GM12801 (cell line): ENCODE measurements around the gene FARS2.

ENCODE experiments used
- CTCF ChIP-seq: IDR thresholded peaks from one replicate; pipeline ENCODE4 v1.5.1; 2011; ENCODE audit warnings: control low read depth; ENCODE audit not compliant: insufficient read length; ENCODE audit errors: extremely low read depth

The FARS2 gene

GRCh38 chr6:5447921-5448320, 186.6 kb downstream of the FARS2 start:
- TF ChIP-seq CTCF: no peak

GRCh38 chr6:5450073-5450472, 188.8 kb downstream of the FARS2 start:
- TF ChIP-seq CTCF: no peak

- no peak for TF ChIP-seq CTCF
These were observed 192.2 kb downstream of the FARS2 start for GRCh38 chr6:5453546-5453945.

- TF ChIP-seq CTCF: no peak
These were observed 193.8 kb downstream of the FARS2 start for GRCh38 chr6:5455142-5455541.

- TF ChIP-seq CTCF: no peak
These were observed 195.7 kb downstream of the FARS2 start for GRCh38 chr6:5457041-5457440.

GRCh38 chr6:5457983-5458683, 196.8 kb downstream of the FARS2 start:
- TF ChIP-seq CTCF: no peak

GRCh38 chr6:5459346-5459745, 198.0 kb downstream of the FARS2 start:
- TF ChIP-seq CTCF: no peak
